CMK (cell line): ENCODE measurements around the gene MAGI1.
"Not testable (repeated sequence)": the region's sequence is repeated elsewhere in the genome, so short reads cannot be mapped to it uniquely, and the experiment has no call there.

ENCODE experiments used
- DNase-seq: peaks from one replicate; pipeline ENCODE4 v3.0.0-alpha.2; 2010; ENCODE audit warnings: low read depth

The MAGI1 gene

GRCh38 chr3:66038726-66039589, at the start of gene MAGI1:
Gene MAGI1 (minus strand): TSS chr3:66038918. CDS start chr3:66038308, 610 bp downstream.
- peak; percentile 44 for DNase-seq

- no peak for DNase-seq
Measured at GRCh38 chr3:66083784-66084213, 45.1 kb upstream of the MAGI1 start.

GRCh38 chr3:66083096-66083678, 44.5 kb upstream of the MAGI1 start:
- no peak for DNase-seq

- DNase-seq, result no peak
Measured at GRCh38 chr3:66082679-66083078, 44.0 kb upstream of the MAGI1 start.

- DNase-seq, result no peak
Measured at GRCh38 chr3:66080167-66080566, 41.4 kb upstream of the MAGI1 start.

- DNase-seq, result no peak
Measured at GRCh38 chr3:66077973-66078372, 39.3 kb upstream of the MAGI1 start.

GRCh38 chr3:66076861-66077470, 38.2 kb upstream of the MAGI1 start:
- no peak for DNase-seq

- no peak for DNase-seq
Measured at GRCh38 chr3:66075281-66075680, 36.6 kb upstream of the MAGI1 start.

- DNase-seq, result no peak
Measured at GRCh38 chr3:66073464-66074141, 34.9 kb upstream of the MAGI1 start.

- no peak for DNase-seq
Measured at GRCh38 chr3:66068255-66068654, 29.5 kb upstream of the MAGI1 start.

- DNase-seq, result no peak
Measured at GRCh38 chr3:66066963-66067617, 28.4 kb upstream of the MAGI1 start.

GRCh38 chr3:66055289-66055688, 16.6 kb upstream of the MAGI1 start:
- DNase-seq, result no peak

GRCh38 chr3:66053550-66054094, 14.9 kb upstream of the MAGI1 start:
- no peak for DNase-seq

- no peak for DNase-seq
Measured at GRCh38 chr3:66052721-66053549, 14.2 kb upstream of the MAGI1 start.

- DNase-seq, result no peak
Measured at GRCh38 chr3:66050821-66051220, 12.1 kb upstream of the MAGI1 start.

- no peak for DNase-seq
Measured at GRCh38 chr3:66048051-66048395, 9.3 kb upstream of the MAGI1 start.

GRCh38 chr3:66047311-66048050, 8.8 kb upstream of the MAGI1 start:
- DNase-seq, result no peak

GRCh38 chr3:66046321-66046720, 7.6 kb upstream of the MAGI1 start:
- DNase-seq, result not testable (repeated sequence)

- no peak for DNase-seq
Measured at GRCh38 chr3:66041828-66042227, 3.1 kb upstream of the MAGI1 start.

GRCh38 chr3:66041116-66041515, 2.4 kb upstream of the MAGI1 start:
- no peak for DNase-seq
